Kidney (tissue), 14 donors: ENCODE measurements around the gene HMG20A. TPM values are rescaled to one million over a fixed set of nuclear protein-coding genes. Genes with fewer than 3 reads are reported as not detected.

ENCODE experiments used
- DNase-seq, 5 donors: peaks; one replicate each; pipeline ENCODE4 v3.0.0-alpha.2; 2013 to 2020
- FAIRE-seq: peaks from 2 replicates; lab custom pipeline; 2012; peaks lifted over from hg19 to GRCh38; lab: Jason Lieb, UNC
- H3K27ac ChIP-seq, 2 donors: one replicate each; pipeline ENCODE4 v1.7.0; 2013; ENCODE audit warnings: low read depth in 2 of 2, low read length in 2 of 2, inconsistent platforms in 1 of 2
- H3K27me3 ChIP-seq: one replicate; pipeline ENCODE4 v1.7.1; 2013; ENCODE audit warnings: low read length, inconsistent platforms; ENCODE audit not compliant: control insufficient read depth, insufficient read depth
- H3K36me3 ChIP-seq, 3 donors: one replicate each; pipeline versions ENCODE4 v1.7.0 to v1.7.1; 2013; ENCODE audit warnings: low read length in 3 of 3, control low read depth in 1 of 3, inconsistent platforms in 1 of 3; ENCODE audit not compliant: insufficient read depth in 3 of 3, control insufficient read depth in 2 of 3
- H3K4me1 ChIP-seq, 3 donors: one replicate each; pipeline versions ENCODE4 v1.7.0 to v1.7.1; 2013; ENCODE audit warnings: low read length in 3 of 3, inconsistent platforms in 1 of 3, low read depth in 1 of 3; ENCODE audit not compliant: control insufficient read depth in 2 of 3, insufficient read depth in 2 of 3
- H3K4me3 ChIP-seq, 3 donors: one replicate each; pipeline versions ENCODE4 v1.7.0 to v1.8.1; 2013; ENCODE audit warnings: low read length in 3 of 3, control low read depth in 1 of 3, inconsistent platforms in 1 of 3
- H3K9ac ChIP-seq, 3 donors: one replicate each; pipeline versions ENCODE4 v1.7.0 to v1.7.1; 2013; ENCODE audit warnings: low read length in 3 of 3, control low read depth in 1 of 3, inconsistent platforms in 1 of 3
- H3K9me3 ChIP-seq, 3 donors: one replicate each; pipeline versions ENCODE4 v1.7.0 to v1.7.1; 2013; ENCODE audit warnings: low read length in 3 of 3, control low read depth in 1 of 3, inconsistent platforms in 1 of 3; ENCODE audit not compliant: control insufficient read depth in 2 of 3, insufficient read depth in 1 of 3
- CTCF ChIP-seq: IDR thresholded peaks from 3 replicates; pipeline ENCODE4 v1.5.1; 2012; ENCODE audit warnings: mild to moderate bottlenecking, moderate library complexity, borderline replicate concordance; ENCODE audit not compliant: insufficient read depth; ENCODE audit errors: extremely low read depth
- intact Hi-C: fragments of 100-400 bp; cut with DNase I; formaldehyde crosslinking; loops from one replicate; pipeline ENCODE4 v1.11.1; 2022
- polyA plus RNA-seq: library from polyadenylated mRNA; stranded (reverse); fragments of 350-450 nt; fragmentation: Illumina TruSeq; extraction: RNeasy Lipid Tissue Mini Kit (QIAGEN cat#74804); gene quantifications from one replicate; pipeline ENCODE4 v1.2.3, GENCODE V29; 2014; ENCODE audit warnings: low read depth, low replicate concordance; ENCODE audit not compliant: insufficient read depth
- total RNA-seq: library from RNA; stranded (reverse); fragmentation: NEBNext Ultra II Directional; extraction: Animal tissue kit (Norgen Biotek cat#: 25700); gene quantifications from one replicate; pipeline ENCODE4 v1.2.1, GENCODE V29; 2021
- donor health status: control.
- donor health status: control.
- donor health status: control.
- donor health status: control.
- donor health status: control.
- donor health status: DM: yes; HTN: yes; CAD: no.
- donor health status: Normal renal cell carcinoma (clear cell type).

HMG20A gene
- total and polyA plus RNA-seq, 2 donors from 2014 or later: 16.8 to 38.7 TPM

DNA sequence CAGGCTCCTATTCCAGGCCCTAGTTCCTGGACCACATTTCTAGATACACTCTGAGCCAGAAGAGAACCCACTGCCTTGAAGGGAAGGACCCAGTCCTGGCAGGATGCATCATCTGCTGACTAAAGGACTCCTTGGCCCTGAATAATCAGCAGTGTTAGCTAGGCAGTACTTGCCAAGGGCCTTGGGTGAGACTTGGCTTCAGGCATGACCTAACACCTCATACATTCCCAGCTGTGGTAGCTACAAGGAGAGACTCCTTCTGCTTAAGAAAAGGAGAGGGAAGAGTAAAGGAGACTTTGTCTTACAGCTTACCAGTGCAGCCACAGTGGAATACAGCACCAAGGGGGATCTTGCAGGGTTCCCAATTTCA lies 27.2 kb upstream of the HMG20A start:
- no peak for TF ChIP-seq CTCF
- H3K9ac ChIP-seq: no peak overlapping the region

GRCh38 chr15:77395013-77395774 lies 25.5 kb upstream of the HMG20A start:
- TF ChIP-seq CTCF: no peak
- no peaks in the 10 kb centered on the region for H3K36me3 ChIP-seq
- H3K27ac ChIP-seq: no peak overlapping the region
- FAIRE-seq (no peak), DNase-seq (no peak)
- peaks cover 0 to 18% (median 3%) of the 10 kb centered on the region in 3 donors for H3K9me3 ChIP-seq
- no peaks in the 10 kb centered on the region for H3K4me1 ChIP-seq
- no peaks in the 10 kb centered on the region for H3K27me3 ChIP-seq
- no peak overlapping the region for H3K9ac ChIP-seq
- no peak overlapping the region for H3K4me3 ChIP-seq
- intact Hi-C loops: no loop called here

More for the DNA sequence above, 27.2 kb upstream of the HMG20A start:
- Histone ChIP-seq H3K27me3 (no peaks in the 10 kb centered on the region), H3K9me3 (peaks cover 0 to 9% (median 0%) of the 10 kb centered on the region in 3 donors), H3K36me3 (no peaks in the 10 kb centered on the region), H3K4me1 (no peaks in the 10 kb centered on the region), H3K27ac (no peak overlapping the region), H3K4me3 (no peak overlapping the region)
- intact Hi-C loops: no loop called here
- FAIRE-seq (no peak), DNase-seq (no peak)

DNA sequence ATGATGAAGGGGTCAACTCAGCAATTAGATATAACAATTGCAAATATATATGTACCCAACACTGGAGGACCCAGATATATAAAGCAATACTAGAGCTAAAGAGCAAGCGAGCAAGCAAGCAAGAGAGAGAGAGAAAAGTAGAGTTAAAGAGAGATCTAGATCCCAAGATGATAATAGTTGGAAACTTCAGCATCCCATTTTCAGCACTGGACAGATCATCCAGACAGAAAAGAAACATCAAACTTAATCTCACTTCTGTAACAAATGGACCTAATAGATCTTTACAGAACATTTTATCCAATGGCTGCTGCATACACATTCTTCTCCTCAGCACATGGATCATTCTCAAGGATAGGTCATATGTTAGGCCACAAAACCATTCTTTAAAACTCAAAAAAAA lies 24.0 kb upstream of the HMG20A start:
- no peak overlapping the region for H3K27ac ChIP-seq
- no peak overlapping the region for H3K4me3 ChIP-seq
- H3K4me1 ChIP-seq: no peaks in the 10 kb centered on the region
- H3K9ac ChIP-seq: no peak overlapping the region
- DNase-seq (no peak), FAIRE-seq (no peak)
- TF ChIP-seq CTCF: no peak
- H3K9me3 ChIP-seq: peaks cover 0 to 18% (median 3%) of the 10 kb centered on the region in 3 donors
- intact Hi-C loops: no loop called here
- no peaks in the 10 kb centered on the region for H3K36me3 ChIP-seq
- no peaks in the 10 kb centered on the region for H3K27me3 ChIP-seq

GRCh38 chr15:77398927-77399326 lies 21.8 kb upstream of the HMG20A start:
- no peaks in the 10 kb centered on the region for H3K27me3 ChIP-seq
- peaks cover 0 to 18% (median 3%) of the 10 kb centered on the region in 3 donors for H3K9me3 ChIP-seq
- intact Hi-C loops: no loop called here
- H3K9ac ChIP-seq: no peak overlapping the region
- H3K4me3 ChIP-seq: no peak overlapping the region
- no peak for TF ChIP-seq CTCF
- DNase-seq (no peak), FAIRE-seq (no peak)
- no peaks in the 10 kb centered on the region for H3K36me3 ChIP-seq
- H3K4me1 ChIP-seq: no peaks in the 10 kb centered on the region
- H3K27ac ChIP-seq: no peak overlapping the region
